HG03064 (cell line): ENCODE measurements around the gene LRRC37A.
"Not testable (repeated sequence)": the region's sequence is repeated elsewhere in the genome, so short reads cannot be mapped to it uniquely, and the experiment has no call there.

Source experiments
- ATAC-seq: cut with Tn5 transposase; IDR thresholded peaks from one replicate; pipeline ENCODE4 v1.9.1; 2021; ENCODE audit warnings: low read depth; ENCODE audit not compliant: unreplicated experiment

Gene LRRC37A

DNA sequence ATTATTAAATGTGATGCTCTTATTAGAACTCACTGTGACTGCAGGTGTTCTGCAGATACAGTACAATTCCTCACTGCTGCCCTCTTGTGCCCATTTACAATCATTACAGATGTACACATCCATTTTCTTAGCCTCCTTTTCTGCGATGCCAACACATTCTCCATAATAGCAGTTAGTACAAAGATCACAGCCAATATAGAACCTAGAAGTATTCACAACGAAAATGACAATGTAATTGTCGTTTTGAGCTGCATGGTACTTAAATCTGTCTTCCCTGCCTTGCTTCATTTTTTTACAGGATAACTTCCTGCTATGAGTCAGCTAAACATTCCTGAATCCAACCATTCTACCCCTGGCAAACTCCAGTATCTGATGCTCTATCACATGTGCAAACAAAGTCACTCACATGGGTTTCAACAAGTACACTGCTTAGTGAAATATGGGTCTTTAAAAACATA, 8.1 kb upstream of the LRRC37A start:
- not testable (repeated sequence) for ATAC-seq

- ATAC-seq: not testable (repeated sequence)
Observed at GRCh38 chr17:46287587-46287986, 7.3 kb upstream of the LRRC37A start.

GRCh38 chr17:46290906-46291546, 3.9 kb upstream of the LRRC37A start:
- ATAC-seq: peak; percentile 92

DNA sequence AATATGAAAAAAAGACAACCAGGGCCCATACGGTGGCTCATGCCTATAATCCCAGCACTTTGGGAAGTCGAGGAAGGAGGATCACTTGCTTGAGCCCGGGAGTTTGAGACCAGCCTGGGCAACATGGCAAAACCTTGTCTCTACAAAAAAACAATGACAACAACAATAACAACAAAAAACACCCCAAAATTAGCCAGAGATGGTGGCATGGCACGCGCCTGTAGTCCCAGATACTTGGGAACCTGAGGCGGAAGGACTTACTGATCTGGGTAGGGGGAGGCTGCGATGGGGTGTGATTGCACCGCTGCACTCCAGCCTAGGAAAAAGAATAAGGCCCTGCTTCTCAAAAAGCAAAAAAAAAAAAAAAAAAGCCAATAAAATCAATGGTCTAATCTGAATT, 3.3 kb upstream of the LRRC37A start:
- not testable (repeated sequence) for ATAC-seq

DNA sequence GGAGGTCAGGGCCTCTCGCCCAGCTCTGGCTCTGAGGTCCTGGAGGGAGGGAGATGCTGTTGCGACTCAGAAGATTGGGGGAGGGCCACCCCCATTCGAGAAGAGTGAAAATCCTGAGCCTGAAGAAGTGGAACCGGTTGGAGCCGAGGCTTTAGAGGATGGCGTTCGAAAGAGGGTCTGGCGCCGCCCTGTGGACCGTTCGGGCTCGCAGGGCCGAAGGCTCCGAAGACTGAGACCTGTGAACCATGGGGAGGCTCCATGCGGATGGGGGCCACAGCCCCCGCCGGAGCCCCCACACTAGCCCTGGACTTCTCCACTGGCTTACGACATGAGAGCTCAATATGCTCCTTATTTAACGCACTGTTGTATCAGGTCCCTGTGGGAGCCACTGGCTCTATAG, 46.3 kb downstream of the LRRC37A start:
- ATAC-seq: not testable (repeated sequence)

GRCh38 chr17:46342131-46342530, 47.2 kb downstream of the LRRC37A start:
- not testable (repeated sequence) for ATAC-seq

GRCh38 chr17:46348345-46348744, 53.4 kb downstream of the LRRC37A start:
- not testable (repeated sequence) for ATAC-seq

- not testable (repeated sequence) for ATAC-seq
Observed at GRCh38 chr17:46349060-46349459, 54.1 kb downstream of the LRRC37A start.

- not testable (repeated sequence) for ATAC-seq
Observed at GRCh38 chr17:46353856-46354255, 58.9 kb downstream of the LRRC37A start.

DNA sequence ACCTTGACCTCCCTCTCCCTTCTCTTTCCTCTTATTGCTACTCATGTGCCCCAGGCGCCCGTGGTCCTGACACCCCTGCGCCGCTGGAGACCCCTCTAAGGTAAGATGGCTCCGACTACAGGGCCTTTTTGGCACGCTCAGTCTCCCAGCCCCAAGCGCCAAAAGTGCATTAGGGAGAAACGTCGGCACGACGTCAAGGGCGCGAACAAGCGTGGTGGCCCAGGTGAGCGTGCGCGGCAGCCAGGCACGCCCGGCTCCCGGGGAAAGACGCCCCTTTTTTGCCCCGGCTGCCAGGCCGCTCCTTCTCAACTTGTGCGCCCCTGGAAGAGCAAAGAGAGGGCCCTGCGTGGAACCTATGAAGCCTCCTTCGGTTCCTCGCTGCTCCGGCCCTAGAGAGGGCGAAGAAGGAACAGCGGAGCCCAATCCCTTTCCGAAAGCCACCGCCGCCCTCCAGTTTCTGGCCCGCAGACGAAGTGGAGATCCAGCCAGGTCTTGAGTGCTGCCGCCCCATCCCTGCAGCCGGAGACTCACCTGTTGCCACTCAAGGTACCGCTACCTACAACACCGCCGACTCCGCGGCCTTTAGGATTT, 66.3 kb downstream of the LRRC37A start:
- peak; percentile 36 for ATAC-seq

DNA sequence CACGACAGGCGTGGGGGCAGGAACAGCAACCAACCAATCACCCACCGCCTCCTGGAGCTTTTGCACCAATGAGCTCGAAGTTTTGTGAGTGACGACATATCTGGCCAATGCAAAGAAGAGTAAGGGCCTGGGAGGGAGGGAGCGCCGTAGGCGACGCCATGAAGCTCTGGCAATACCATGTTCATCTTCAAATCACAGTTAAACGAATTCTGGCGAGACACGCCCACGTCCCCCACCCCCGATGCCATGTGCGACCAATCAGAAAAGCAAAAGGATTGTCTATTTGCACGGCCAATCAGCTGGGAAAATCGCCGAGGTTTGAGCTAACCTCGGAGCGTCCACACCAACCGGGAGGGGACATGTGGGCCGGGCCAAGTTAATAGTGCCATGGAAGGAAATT, 66.8 kb downstream of the LRRC37A start, which contains the start of gene ARL17B:
ARL17B (minus strand) TSS at position 12 of the 400 bp plus-strand sequence. CDS start 3,369 bp downstream, outside the sequence.
- peak; percentile 90 for ATAC-seq

GRCh38 chr17:46367520-46367919, 72.6 kb downstream of the LRRC37A start:
- ATAC-seq: not testable (repeated sequence)

GRCh38 chr17:46372236-46373229, 77.6 kb downstream of the LRRC37A start:
- not testable (repeated sequence) for ATAC-seq

GRCh38 chr17:46373418-46373817, 78.5 kb downstream of the LRRC37A start:
- ATAC-seq: not testable (repeated sequence)

DNA sequence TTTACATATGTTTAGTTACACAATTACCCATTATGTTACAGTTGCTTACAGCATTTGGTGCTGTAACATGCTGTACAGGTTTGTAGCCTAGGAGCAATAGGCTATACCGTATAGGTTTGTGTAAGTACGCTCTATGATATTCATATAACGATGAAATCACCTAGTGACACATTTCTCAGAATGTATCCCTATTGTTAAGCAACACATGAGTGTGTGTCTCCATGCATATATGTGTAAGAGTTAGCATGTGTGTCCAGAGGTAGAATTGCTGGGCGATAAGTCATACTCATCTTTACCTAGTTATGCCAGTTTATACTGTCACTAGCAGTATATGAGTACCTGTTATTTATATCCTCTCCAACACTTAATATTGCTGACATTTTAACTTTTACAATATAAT, 88.2 kb downstream of the LRRC37A start:
- ATAC-seq: not testable (repeated sequence)

- not testable (repeated sequence) for ATAC-seq
Observed at GRCh38 chr17:46385491-46385890, 90.6 kb downstream of the LRRC37A start.
